Right lobe of liver (tissue), 4 donors: ENCODE data around the gene DUOXA2.

Source experiments
- CTCF ChIP-seq, 4 donors: fragments of 200-600 bp in 3 of 4; fragments of 450-650 bp in 1 of 4; IDR thresholded peaks; one replicate each; pipeline versions ENCODE4 v1.5.1 to v1.8.0; 2016 to 2022; ENCODE audit warnings: antibody characterized with exemption in 4 of 4, mild to moderate bottlenecking in 2 of 4
- POLR2A ChIP-seq: fragments of 450-650 bp; IDR thresholded peaks from one replicate; pipeline ENCODE4 v1.6.1; 2017; ENCODE audit warnings: antibody characterized with exemption, mild to moderate bottlenecking
- donor health status: DM: no; HTN: no; CAD: no.
- donor health status: DM: no; HTN: no; CAD: no.
- donor health status: DM: no; HTN: yes; CAD: no.

GRCh38 chr15:45114076-45114750 lies at the start of gene DUOXA2, which contains the start of gene DUOX2:
- TF ChIP-seq CTCF (IDR thresholded peaks at IDR 0.05) = no peak
- TF ChIP-seq POLR2A = no peak
